ENCODE results near the gene UBR4. TPM values are rescaled to one million over a fixed set of nuclear protein-coding genes. Genes with fewer than 3 reads are reported as not detected.

The UBR4 gene
- total and polyA plus RNA-seq, 7 donors: 89.9 to 185 (median 118) TPM

DNA sequence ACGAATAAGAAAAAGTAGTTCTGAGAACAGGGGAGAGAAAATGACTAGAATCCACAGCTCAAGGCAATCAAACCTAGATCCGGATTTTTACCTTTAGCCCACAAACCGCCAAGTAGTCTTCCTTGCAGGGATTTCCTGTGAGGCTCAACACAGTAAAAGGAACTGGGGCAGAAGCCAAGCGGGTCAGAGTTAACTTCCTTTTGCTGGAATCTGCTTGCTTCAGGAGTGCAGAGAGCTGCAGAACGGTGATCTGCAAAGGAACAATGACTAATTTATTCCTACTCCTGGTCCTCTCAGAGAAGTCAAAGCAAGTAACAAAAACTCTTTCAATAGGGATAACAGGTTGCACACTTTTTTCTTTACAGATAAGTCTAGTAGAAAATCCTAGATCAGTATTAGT lies 53.4 kb downstream of the UBR4 start:
- intact Hi-C loops (cut with DNase I): loop anchor here in 1 of 2 donors (5.0 kb wide), 1 partner anchor 34 kb away; no protein-coding TSS in a partner anchor
- no peak overlapping the region for H3K27ac ChIP-seq
- 59 to 64% (median 61%) methylated on average over 5 of the region's 5 CpGs for WGBS, 3 donors
- peak in 1 of 2 donors; percentile 23 for DNase-seq
- peak in 3 of 4 donors; percentile 39 to 57 (median 52) for ATAC-seq
- H3K4me1 ChIP-seq: no peaks in the 10 kb centered on the region
- no peaks in the 10 kb centered on the region for H3K27me3 ChIP-seq (ENCODE audit: insufficient read depth in 3 of 3, low read length in 2 of 3)
- H3K9me3 ChIP-seq: no peaks in the 10 kb centered on the region
- peaks cover 28 to 100% of the 10 kb centered on the region in 2 donors for H3K36me3 ChIP-seq (ENCODE audit: insufficient read depth in 1 of 2, low read depth in 1 of 2)
- H3K4me3 ChIP-seq: no peak overlapping the region
- TF ChIP-seq, protein P1, sequence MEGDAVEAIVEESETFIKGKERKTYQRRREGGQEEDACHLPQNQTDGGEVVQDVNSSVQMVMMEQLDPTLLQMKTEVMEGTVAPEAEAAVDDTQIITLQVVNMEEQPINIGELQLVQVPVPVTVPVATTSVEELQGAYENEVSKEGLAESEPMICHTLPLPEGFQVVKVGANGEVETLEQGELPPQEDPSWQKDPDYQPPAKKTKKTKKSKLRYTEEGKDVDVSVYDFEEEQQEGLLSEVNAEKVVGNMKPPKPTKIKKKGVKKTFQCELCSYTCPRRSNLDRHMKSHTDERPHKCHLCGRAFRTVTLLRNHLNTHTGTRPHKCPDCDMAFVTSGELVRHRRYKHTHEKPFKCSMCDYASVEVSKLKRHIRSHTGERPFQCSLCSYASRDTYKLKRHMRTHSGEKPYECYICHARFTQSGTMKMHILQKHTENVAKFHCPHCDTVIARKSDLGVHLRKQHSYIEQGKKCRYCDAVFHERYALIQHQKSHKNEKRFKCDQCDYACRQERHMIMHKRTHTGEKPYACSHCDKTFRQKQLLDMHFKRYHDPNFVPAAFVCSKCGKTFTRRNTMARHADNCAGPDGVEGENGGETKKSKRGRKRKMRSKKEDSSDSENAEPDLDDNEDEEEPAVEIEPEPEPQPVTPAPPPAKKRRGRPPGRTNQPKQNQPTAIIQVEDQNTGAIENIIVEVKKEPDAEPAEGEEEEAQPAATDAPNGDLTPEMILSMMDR (IDR thresholded peaks at IDR 0.05): no peak

DNA sequence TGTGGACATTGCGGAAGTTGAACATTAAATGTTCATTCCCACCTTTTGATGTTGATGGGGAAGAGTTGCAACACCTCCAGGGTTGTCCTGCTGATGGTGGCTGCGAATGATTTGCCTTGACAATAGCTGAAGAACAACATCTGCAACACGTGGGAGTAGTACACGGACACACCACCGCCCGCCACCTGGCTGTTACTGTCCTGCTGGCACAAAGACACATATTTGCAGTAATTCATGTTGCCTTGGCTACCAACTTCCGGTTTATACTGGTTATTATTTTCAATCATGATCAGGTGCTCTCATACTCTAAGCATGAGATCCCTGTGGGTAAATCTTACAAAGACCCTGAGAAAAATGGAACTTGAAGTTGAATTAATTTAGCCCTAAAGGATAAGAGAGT lies 55.2 kb downstream of the UBR4 start:
- WGBS, 3 donors: 71 to 72% (median 72%) methylated on average over 7 of the region's 7 CpGs
- TF ChIP-seq, protein P1 (IDR thresholded peaks at IDR 0.05): no peak
- DNase-seq (no peak), ATAC-seq (no peak)
- Histone ChIP-seq H3K27ac (no peak overlapping the region), H3K4me1 (no peaks in the 10 kb centered on the region), H3K4me3 (no peak overlapping the region), H3K27me3 (ENCODE audit: insufficient read depth in 3 of 3, low read length in 2 of 3) (no peaks in the 10 kb centered on the region), H3K9me3 (no peaks in the 10 kb centered on the region), H3K36me3 (ENCODE audit: insufficient read depth in 1 of 2, low read depth in 1 of 2) (peaks cover 33 to 100% of the 10 kb centered on the region in 2 donors)
- intact Hi-C loops (cut with DNase I): loop anchor here (5.0 kb wide), 2 partner anchors 33 to 37 kb away; no protein-coding TSS in a partner anchor

DNA sequence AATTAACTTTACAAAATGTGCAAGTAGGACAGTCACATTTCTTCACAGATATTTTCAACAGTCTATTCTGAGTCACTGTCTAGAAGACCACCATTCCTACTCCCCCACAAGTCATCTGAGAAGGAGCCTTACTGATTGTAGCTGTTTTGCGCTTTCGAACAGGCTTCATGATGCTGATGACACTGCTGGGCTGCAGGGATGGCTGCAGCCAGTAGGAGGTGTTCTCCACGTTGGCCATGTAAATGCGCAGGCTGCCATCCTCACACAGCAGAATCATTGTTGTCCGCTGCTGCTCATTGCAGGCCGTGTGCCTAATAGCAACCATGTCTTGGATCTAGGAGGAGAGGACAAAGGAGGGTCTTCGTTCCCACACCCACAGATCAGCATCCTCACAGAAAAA lies 56.9 kb downstream of the UBR4 start:
- no peak for ATAC-seq
- DNase-seq: no peak
- no peaks in the 10 kb centered on the region for H3K27me3 ChIP-seq (ENCODE audit: insufficient read depth in 3 of 3, low read length in 2 of 3)
- WGBS, 3 donors: 89 to 96% (median 92%) methylated on average over 7 of the region's 7 CpGs
- no peak overlapping the region for H3K27ac ChIP-seq
- intact Hi-C loops (cut with DNase I): loop anchor here in 1 of 2 donors (5.0 kb wide), 1 partner anchor 39 kb away; no protein-coding TSS in a partner anchor
- no peak overlapping the region for H3K4me3 ChIP-seq
- H3K9me3 ChIP-seq: no peaks in the 10 kb centered on the region
- TF ChIP-seq, protein P1 (IDR thresholded peaks at IDR 0.05): no peak
- peaks cover 33 to 100% of the 10 kb centered on the region in 2 donors for H3K36me3 ChIP-seq (ENCODE audit: insufficient read depth in 1 of 2, low read depth in 1 of 2)
- no peaks in the 10 kb centered on the region for H3K4me1 ChIP-seq

DNA sequence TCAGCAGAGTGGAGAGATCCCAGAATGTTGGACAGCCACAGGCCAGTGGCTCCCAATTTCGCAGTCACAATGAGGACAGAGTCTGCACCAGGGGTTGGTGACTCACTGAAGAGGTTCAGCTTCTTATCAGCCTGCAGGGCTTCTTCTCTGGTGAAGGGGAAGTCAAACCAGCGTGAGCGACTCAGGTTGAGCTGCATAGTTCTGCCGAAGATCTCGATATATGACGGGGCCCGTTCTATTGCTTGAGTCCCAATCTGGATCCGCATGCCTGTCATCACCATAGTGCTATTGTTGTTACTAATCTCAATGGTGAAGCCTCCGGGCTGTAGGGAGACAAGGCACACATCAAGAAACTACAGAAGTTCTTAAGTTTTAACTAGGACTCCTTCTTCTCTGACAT lies 58.5 kb downstream of the UBR4 start:
- Histone ChIP-seq H3K9me3 (no peaks in the 10 kb centered on the region), H3K4me3 (no peak overlapping the region), H3K36me3 (ENCODE audit: insufficient read depth in 1 of 2, low read depth in 1 of 2) (peaks cover 41 to 100% of the 10 kb centered on the region in 2 donors), H3K27me3 (ENCODE audit: insufficient read depth in 3 of 3, low read length in 2 of 3) (no peaks in the 10 kb centered on the region), H3K4me1 (no peaks in the 10 kb centered on the region), H3K27ac (no peak overlapping the region)
- TF ChIP-seq, protein P1 (IDR thresholded peaks at IDR 0.05): no peak
- DNase-seq: no peak
- intact Hi-C loops (cut with DNase I): loop anchor here in 1 of 2 donors (5.0 kb wide), 1 partner anchor 41 kb away; no protein-coding TSS in a partner anchor
- no peak for ATAC-seq
- WGBS, 3 donors: 89 to 95% (median 89%) methylated on average over 9 of the region's 9 CpGs

DNA sequence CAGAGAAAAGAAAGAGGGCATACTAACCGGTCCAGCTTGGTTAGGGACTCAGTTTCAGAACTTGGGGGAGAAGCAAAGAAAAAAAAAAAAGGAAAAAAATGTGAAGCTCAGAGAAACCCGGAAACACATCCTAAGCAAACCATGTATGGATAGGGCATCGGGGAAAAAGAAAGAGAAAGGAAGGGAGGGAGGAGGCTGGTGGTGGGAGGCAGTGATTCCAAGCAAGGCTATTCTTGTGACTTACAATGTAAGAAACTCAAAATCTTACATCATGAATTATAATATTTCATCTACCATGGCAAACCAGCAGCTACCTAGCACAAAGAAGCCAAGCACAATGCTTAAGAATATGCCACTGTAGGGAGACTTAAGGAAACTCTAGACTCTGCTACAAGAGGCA lies 60.3 kb downstream of the UBR4 start:
- peaks cover 46 to 100% of the 10 kb centered on the region in 2 donors for H3K36me3 ChIP-seq (ENCODE audit: insufficient read depth in 1 of 2, low read depth in 1 of 2)
- no peaks in the 10 kb centered on the region for H3K9me3 ChIP-seq
- H3K27me3 ChIP-seq (ENCODE audit: insufficient read depth in 3 of 3, low read length in 2 of 3): no peaks in the 10 kb centered on the region
- intact Hi-C loops (cut with DNase I): loop anchor here in 1 of 2 donors (5.0 kb wide), 2 partner anchors 33 to 43 kb away; no protein-coding TSS in a partner anchor
- TF ChIP-seq, protein P1 (IDR thresholded peaks at IDR 0.05): no peak
- no peak overlapping the region for H3K4me3 ChIP-seq
- no peak for DNase-seq
- 77 to 87% (median 86%) methylated on average over 3 of the region's 3 CpGs for WGBS, 3 donors
- no peak for ATAC-seq
- H3K27ac ChIP-seq: no peak overlapping the region
- no peaks in the 10 kb centered on the region for H3K4me1 ChIP-seq

Data from psoas muscle (tissue), 8 donors.